OCI-LY7 (cell line): ENCODE data around the gene MYL5. TPM values are rescaled to one million over a fixed set of nuclear protein-coding genes. Genes with fewer than 3 reads are reported as not detected.

Experiments
- BruUV-seq: library from RNA; stranded (reverse); fragments of 400-500 nt; replicated peaks from 2 replicates; lab custom pipeline; 2021; lab: Mats Ljungman, UMichigan
- CTCF ChIA-PET: fragments of 300-600 bp; sonication (Branson Sonifier 250); formaldehyde crosslinking; loops from one replicate; lab custom pipeline; 2022; ENCODE audit warnings: antibody characterized with exemption; ENCODE audit not compliant: unreplicated experiment; lab: Charles Lee
- POLR2A ChIA-PET: fragments of 300-600 bp; sonication (Branson Sonifier 250); formaldehyde crosslinking; loops from one replicate; lab custom pipeline; 2022; ENCODE audit warnings: antibody characterized with exemption; lab: Charles Lee
- DNase-seq: peaks from one replicate; pipeline ENCODE4 v3.0.0-alpha.2; 2015; ENCODE audit warnings: low spot score
- H2AFZ ChIP-seq: fragments of 200-600 bp; sonication (generic), shearing (Covaris generic); 2 replicates; pipeline ENCODE4 v1.6.1; 2014; ENCODE audit warnings: mild to moderate bottlenecking, antibody characterized with exemption, low read length, moderate library complexity
- H3K27ac ChIP-seq: fragments of 200-600 bp; sonication (generic); 2 replicates; pipeline ENCODE4 v1.5.1; 2014; ENCODE audit warnings: mixed run types, low read depth, mild to moderate bottlenecking, moderate library complexity, low read length, inconsistent platforms; ENCODE audit not compliant: poor library complexity, severe bottlenecking
- H3K36me3 ChIP-seq: fragments of 200-600 bp; sonication (generic); 2 replicates; pipeline ENCODE4 v1.6.1; 2014; ENCODE audit warnings: mild to moderate bottlenecking, antibody characterized with exemption, low read length, moderate library complexity, mixed read lengths; ENCODE audit not compliant: insufficient read depth
- H3K4me1 ChIP-seq: fragments of 200-600 bp; sonication (generic); 2 replicates; pipeline ENCODE4 v1.5.1; 2014; ENCODE audit warnings: mild to moderate bottlenecking, low read length; ENCODE audit not compliant: insufficient read depth, poor library complexity, severe bottlenecking
- H3K4me2 ChIP-seq: fragments of 200-600 bp; sonication (generic); 2 replicates; pipeline ENCODE4 v1.6.1; 2014; ENCODE audit warnings: mild to moderate bottlenecking, low read length
- H3K4me3 ChIP-seq: fragments of 200-600 bp; sonication (generic); 2 replicates; pipeline ENCODE4 v1.5.1; 2014; ENCODE audit warnings: mild to moderate bottlenecking, low read depth, low read length; ENCODE audit not compliant: poor library complexity, severe bottlenecking
- H3K79me2 ChIP-seq: fragments of 200-600 bp; sonication (generic); 2 replicates; pipeline ENCODE4 v1.6.1; 2016; ENCODE audit warnings: low read depth, mild to moderate bottlenecking, low read length, moderate library complexity, mixed read lengths; ENCODE audit not compliant: insufficient read depth
- H3K9me2 ChIP-seq: fragments of 200-600 bp; sonication (generic); 2 replicates; pipeline ENCODE4 v1.6.1; 2016; ENCODE audit warnings: mild to moderate bottlenecking, low read length, mixed read lengths; ENCODE audit not compliant: insufficient read depth
- H3K9me3 ChIP-seq: fragments of 200-600 bp; sonication (generic); 2 replicates; pipeline ENCODE4 v1.6.1; 2014; ENCODE audit warnings: mild to moderate bottlenecking, mixed run types, low read length, mixed read lengths
- H4K20me1 ChIP-seq: fragments of 200-600 bp; sonication (generic); 2 replicates; pipeline ENCODE4 v1.6.1; 2014; ENCODE audit warnings: mild to moderate bottlenecking, antibody characterized with exemption, low read length, moderate library complexity, mixed read lengths; ENCODE audit not compliant: insufficient read depth
- EZH2phosphoT487 ChIP-seq: fragments of 200-600 bp; sonication (generic); IDR thresholded peaks from 2 replicates; pipeline ENCODE4 v1.6.1; 2018; ENCODE audit warnings: low read depth, borderline replicate concordance, mild to moderate bottlenecking, mixed run types, antibody characterized with exemption, low read length, moderate library complexity, mixed read lengths
- intact Hi-C: fragments of 100-400 bp; cut with micrococcal nuclease; formaldehyde crosslinking; loops from one replicate; pipeline ENCODE4 v1.10.0; 2022; ENCODE audit not compliant: unreplicated experiment
- total RNA-seq, 2 experiments: library from RNA; depleted of rRNA in 1 of 2; stranded (reverse); fragments of >200 nt in 1 of 2; shearing (Covaris generic) in 1 of 2; gene quantifications; 2 replicates each; pipeline ENCODE4 v1.2.3, GENCODE V29; 2014 to 2022
- TF ChIP-seq, protein P1 (sequence below): fragments of 200-600 bp; sonication (generic); conservative IDR thresholded peaks from 2 replicates; pipeline ENCODE4 v1.5.1; 2014; ENCODE audit warnings: mild to moderate bottlenecking, antibody characterized with exemption, low read length, moderate library complexity, mixed read lengths

MYL5 gene
- total RNA-seq, 2 experiments from 2014 or later, result 24.4 to 62.2 TPM

DNA sequence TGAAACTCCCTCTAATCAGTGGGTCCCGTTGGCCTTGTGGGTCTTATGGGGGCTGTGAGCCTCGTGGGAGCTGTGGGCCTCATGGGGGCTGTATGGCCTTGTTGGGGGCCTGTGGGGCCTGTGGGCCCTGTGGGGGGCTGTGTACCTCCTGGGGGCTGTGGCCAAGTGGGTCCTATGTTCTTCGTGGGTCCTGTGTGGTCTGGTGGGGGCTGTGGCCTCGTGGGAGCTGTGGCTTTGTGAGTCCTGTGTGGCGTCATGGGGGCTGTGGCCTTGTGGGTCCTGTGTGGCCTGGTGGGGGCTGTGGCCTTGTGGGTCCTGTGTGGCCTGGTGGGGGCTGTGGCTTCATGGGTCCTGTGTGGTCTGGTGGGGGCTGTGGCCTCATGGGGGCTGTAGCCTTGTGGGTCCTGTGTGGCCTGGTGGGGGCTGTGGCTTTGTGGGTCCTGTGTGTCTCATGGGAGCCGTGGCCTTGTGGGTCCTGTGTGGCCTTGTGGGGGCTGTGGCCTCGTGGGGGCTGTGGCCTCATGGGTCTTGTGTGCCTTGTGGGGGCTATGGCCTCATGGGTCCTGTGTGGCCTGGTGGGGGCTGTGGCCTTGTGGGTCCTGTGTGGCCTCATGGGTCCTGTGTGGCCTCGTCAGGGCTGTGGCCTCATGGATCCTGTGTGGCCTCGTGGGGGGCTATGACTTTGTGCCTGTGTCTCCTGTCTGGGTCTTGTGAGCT lies 38.7 kb downstream of the MYL5 start:
- intact Hi-C loops, result no loop called here
- TF ChIP-seq EZH2phosphoT487, result no peak
- TF ChIP-seq, protein P1, sequence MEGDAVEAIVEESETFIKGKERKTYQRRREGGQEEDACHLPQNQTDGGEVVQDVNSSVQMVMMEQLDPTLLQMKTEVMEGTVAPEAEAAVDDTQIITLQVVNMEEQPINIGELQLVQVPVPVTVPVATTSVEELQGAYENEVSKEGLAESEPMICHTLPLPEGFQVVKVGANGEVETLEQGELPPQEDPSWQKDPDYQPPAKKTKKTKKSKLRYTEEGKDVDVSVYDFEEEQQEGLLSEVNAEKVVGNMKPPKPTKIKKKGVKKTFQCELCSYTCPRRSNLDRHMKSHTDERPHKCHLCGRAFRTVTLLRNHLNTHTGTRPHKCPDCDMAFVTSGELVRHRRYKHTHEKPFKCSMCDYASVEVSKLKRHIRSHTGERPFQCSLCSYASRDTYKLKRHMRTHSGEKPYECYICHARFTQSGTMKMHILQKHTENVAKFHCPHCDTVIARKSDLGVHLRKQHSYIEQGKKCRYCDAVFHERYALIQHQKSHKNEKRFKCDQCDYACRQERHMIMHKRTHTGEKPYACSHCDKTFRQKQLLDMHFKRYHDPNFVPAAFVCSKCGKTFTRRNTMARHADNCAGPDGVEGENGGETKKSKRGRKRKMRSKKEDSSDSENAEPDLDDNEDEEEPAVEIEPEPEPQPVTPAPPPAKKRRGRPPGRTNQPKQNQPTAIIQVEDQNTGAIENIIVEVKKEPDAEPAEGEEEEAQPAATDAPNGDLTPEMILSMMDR, result no peak

DNA sequence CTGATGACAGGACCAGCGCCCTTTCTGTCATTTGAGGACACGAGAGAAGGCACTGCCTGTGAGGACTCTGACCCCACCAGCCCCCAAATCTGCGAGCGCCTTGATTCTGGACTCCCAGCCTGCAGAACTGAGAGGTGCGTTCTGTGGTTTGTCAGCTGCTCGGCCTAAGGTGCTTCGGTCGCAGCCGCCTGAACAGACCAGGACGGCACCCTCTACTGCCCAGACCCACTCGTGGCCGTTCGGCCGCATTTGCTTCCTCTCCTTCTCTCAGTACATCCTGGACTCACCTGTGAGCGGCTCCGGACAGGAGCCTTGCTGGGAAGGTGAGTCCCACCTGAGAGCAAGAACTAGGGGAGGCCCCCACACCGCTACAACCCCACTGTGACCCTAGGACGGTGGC lies 39.7 kb downstream of the MYL5 start:
- H3K9me3 ChIP-seq, result no peaks in the 10 kb centered on the region
- H4K20me1 ChIP-seq, result no peaks in the 10 kb centered on the region
- H3K36me3 ChIP-seq, result peaks cover 39% of the 10 kb centered on the region
- H3K9me2 ChIP-seq, result no peaks in the 10 kb centered on the region
- no peak overlapping the region for H2AFZ ChIP-seq
- no peak overlapping the region for H3K27ac ChIP-seq
- no peak for DNase-seq
- CTCF ChIA-PET, result no interaction called here
- TF ChIP-seq, protein P1, result no peak
- no peak for TF ChIP-seq EZH2phosphoT487
- BruUV-seq, result no TSS peak
- no peak overlapping the region for H3K4me2 ChIP-seq
- POLR2A ChIA-PET, result no interaction called here
- no peak overlapping the region for H3K4me3 ChIP-seq
- intact Hi-C loops, result no loop called here
- H3K79me2 ChIP-seq, result peaks cover 24% of the 10 kb centered on the region; the same call in 1 of the 2 replicates
- no peaks in the 10 kb centered on the region for H3K4me1 ChIP-seq

More for the DNA sequence above, 38.7 kb downstream of the MYL5 start:
- Histone ChIP-seq H3K27ac (no peak overlapping the region), H3K9me2 (no peaks in the 10 kb centered on the region), H3K4me2 (no peak overlapping the region), H3K79me2 (peaks cover 24% of the 10 kb centered on the region; the same call in 1 of the 2 replicates), H3K4me1 (no peaks in the 10 kb centered on the region), H4K20me1 (no peaks in the 10 kb centered on the region), H2AFZ (no peak overlapping the region), H3K36me3 (peaks cover 48% of the 10 kb centered on the region), H3K9me3 (no peaks in the 10 kb centered on the region), H3K4me3 (no peak overlapping the region)
- DNase-seq, result no peak
- CTCF ChIA-PET, result no interaction called here
- no TSS peak for BruUV-seq
- POLR2A ChIA-PET, result interaction anchor here (0.7 kb wide), 1 partner anchor 1130 kb away, joined by 3 read pairs; no protein-coding TSS in a partner anchor
